Stimulated activated CD4-positive, alpha-beta T cell treated with anti-CD3 and anti-CD28 coated beads, Interleukin-4, amount 100 ng/mL, for 24 hours (primary cell): ENCODE results near the gene C2CD2.

Source experiments
- DNase-seq: peaks from one replicate; pipeline ENCODE4 v3.0.0-alpha.2; 2020

Gene C2CD2

GRCh38 chr21:41903559-41904351 lies 50.1 kb downstream of the C2CD2 start:
- no peak for DNase-seq

GRCh38 chr21:41902946-41903345 lies 50.9 kb downstream of the C2CD2 start:
- no peak for DNase-seq

- DNase-seq, result no peak
Measured at GRCh38 chr21:41901782-41902181, 52.0 kb downstream of the C2CD2 start.

GRCh38 chr21:41901099-41901498 lies 52.7 kb downstream of the C2CD2 start:
- peak; percentile 36 for DNase-seq

- no peak for DNase-seq
Measured at GRCh38 chr21:41900401-41900800, 53.4 kb downstream of the C2CD2 start.

GRCh38 chr21:41899426-41900202 lies 54.2 kb downstream of the C2CD2 start:
- DNase-seq, result peak; percentile 53

GRCh38 chr21:41898998-41899397 lies 54.8 kb downstream of the C2CD2 start:
- DNase-seq, result no peak

GRCh38 chr21:41897700-41898099 lies 56.1 kb downstream of the C2CD2 start:
- no peak for DNase-seq

- no peak for DNase-seq
Measured at GRCh38 chr21:41897047-41897669, 56.7 kb downstream of the C2CD2 start.

GRCh38 chr21:41895643-41896493 lies 58.0 kb downstream of the C2CD2 start:
- DNase-seq, result peak; percentile 49

GRCh38 chr21:41894922-41895557 lies 58.8 kb downstream of the C2CD2 start:
- no peak for DNase-seq

GRCh38 chr21:41894511-41894910 lies 59.3 kb downstream of the C2CD2 start:
- DNase-seq, result no peak

GRCh38 chr21:41892726-41893125 lies 61.1 kb downstream of the C2CD2 start:
- no peak for DNase-seq

- no peak for DNase-seq
Measured at GRCh38 chr21:41891132-41891531, 62.7 kb downstream of the C2CD2 start.

GRCh38 chr21:41890355-41890754 lies 63.5 kb downstream of the C2CD2 start:
- DNase-seq, result no peak

- no peak for DNase-seq
Measured at GRCh38 chr21:41888749-41889376, 65.0 kb downstream of the C2CD2 start.

- DNase-seq, result no peak
Measured at GRCh38 chr21:41887667-41888066, 66.2 kb downstream of the C2CD2 start.

GRCh38 chr21:41886328-41886727 lies 67.5 kb downstream of the C2CD2 start:
- no peak for DNase-seq

GRCh38 chr21:41885341-41886024 lies 68.3 kb downstream of the C2CD2 start:
- no peak for DNase-seq

GRCh38 chr21:41884501-41885030 lies 69.3 kb downstream of the C2CD2 start:
- DNase-seq, result no peak

GRCh38 chr21:41883582-41883981 lies 70.2 kb downstream of the C2CD2 start:
- DNase-seq, result no peak
